PC-9 (cell line): ENCODE results near the gene TULP4. TPM values are rescaled to one million over a fixed set of nuclear protein-coding genes. Genes with fewer than 3 reads are reported as not detected.
"Not testable (repeated sequence)": the region's sequence is repeated elsewhere in the genome, so short reads cannot be mapped to it uniquely, and the experiment has no call there.

ENCODE experiments used
- BruUV-seq: library from RNA; stranded (reverse); fragments of 400-500 nt; replicated peaks from 2 replicates; lab custom pipeline; 2021; lab: Mats Ljungman, UMichigan
- CTCF ChIA-PET: fragments of 300-600 bp; sonication (Branson Sonifier 250); formaldehyde crosslinking; loops from one replicate; lab custom pipeline; 2022; ENCODE audit warnings: antibody characterized with exemption; lab: Charles Lee
- POLR2A ChIA-PET: fragments of 300-600 bp; sonication (Branson Sonifier 250); formaldehyde crosslinking; loops from one replicate; lab custom pipeline; 2022; ENCODE audit warnings: antibody characterized with exemption; ENCODE audit not compliant: unreplicated experiment; lab: Charles Lee
- DNase-seq, 2 experiments: peaks; one replicate each; pipeline versions ENCODE4 v3.0.0 to v3.0.0-alpha.2; 2015 to 2022; ENCODE audit warnings: mixed read lengths in 1 of 2
- H2AFZ ChIP-seq: fragments of 200-600 bp; sonication (generic); 2 replicates; pipeline ENCODE4 v1.8.1; 2017; ENCODE audit warnings: antibody characterized with exemption
- H3F3A ChIP-seq: fragments of 200-600 bp; sonication (generic); 2 replicates; pipeline ENCODE4 v1.8.1; 2017; ENCODE audit warnings: antibody characterized with exemption, mild to moderate bottlenecking, low read depth; ENCODE audit not compliant: insufficient read depth
- H3K27ac ChIP-seq: fragments of 200-600 bp; sonication (generic); 2 replicates; pipeline ENCODE4 v1.6.1; 2016; ENCODE audit warnings: mixed run types
- H3K27me3 ChIP-seq: fragments of 200-600 bp; sonication (generic); 2 replicates; pipeline ENCODE4 v1.6.1; 2016; ENCODE audit warnings: low read depth, mixed run types; ENCODE audit not compliant: insufficient read depth
- H3K36me3 ChIP-seq: fragments of 200-600 bp; sonication (generic); 2 replicates; pipeline ENCODE4 v1.6.1; 2016; ENCODE audit warnings: low read depth, mixed run types
- H3K4me1 ChIP-seq: fragments of 200-600 bp; sonication (generic); replicated peaks from 2 replicates; pipeline ENCODE4 v1.6.1; 2016; ENCODE audit warnings: mixed run types; ENCODE audit not compliant: insufficient read depth
- H3K4me2 ChIP-seq: fragments of 200-600 bp; sonication (generic); 2 replicates; pipeline ENCODE4 v1.6.1; 2017; ENCODE audit warnings: mixed run types
- H3K4me3 ChIP-seq: fragments of 200-600 bp; sonication (generic); 2 replicates; pipeline ENCODE4 v1.6.1; 2016; ENCODE audit warnings: mixed run types
- H3K79me2 ChIP-seq: fragments of 200-600 bp; sonication (generic); 2 replicates; pipeline ENCODE4 v1.6.1; 2017; ENCODE audit warnings: low read depth, mixed run types
- H3K9me2 ChIP-seq: fragments of 200-600 bp; sonication (generic); 2 replicates; pipeline ENCODE4 v1.8.1; 2017; ENCODE audit warnings: mild to moderate bottlenecking; ENCODE audit not compliant: insufficient read depth
- H3K9me3 ChIP-seq: fragments of 200-600 bp; sonication (generic); 2 replicates; pipeline ENCODE4 v1.8.1; 2016; ENCODE audit warnings: low read depth; ENCODE audit not compliant: insufficient read depth
- H4K20me1 ChIP-seq: fragments of 200-600 bp; sonication (generic); 2 replicates; pipeline ENCODE4 v1.8.1; 2017; ENCODE audit not compliant: insufficient read depth
- CTCF ChIP-seq: fragments of 200-600 bp; sonication (generic); conservative IDR thresholded peaks from 2 replicates; pipeline ENCODE4 v1.6.1; 2017; ENCODE audit warnings: mixed run types, antibody characterized with exemption, mild to moderate bottlenecking, moderate library complexity
- EZH2 ChIP-seq: fragments of 200-600 bp; sonication (generic); IDR thresholded peaks from 2 replicates; pipeline ENCODE4 v1.8.0; 2017; ENCODE audit warnings: antibody characterized with exemption, low read depth
- intact Hi-C: fragments of 100-400 bp; cut with micrococcal nuclease; formaldehyde crosslinking; loops from one replicate; pipeline ENCODE4 v1.10.0; 2022; ENCODE audit not compliant: unreplicated experiment
- total RNA-seq: library from RNA; stranded (reverse); gene quantifications from 2 replicates; pipeline ENCODE4 v1.2.3, GENCODE V29; 2021

Gene TULP4
- total RNA-seq, 1 experiment from 2014 or later, result 34.0 TPM

GRCh38 chr6:158521759-158522158, 209.5 kb downstream of the TULP4 start:
- BruUV-seq, result no TSS peak
- no peaks in the 10 kb centered on the region for H4K20me1 ChIP-seq
- no peak overlapping the region for H3K4me2 ChIP-seq
- intact Hi-C loops, result no loop called here
- H3K4me1 ChIP-seq, result peaks cover 19% of the 10 kb centered on the region
- H3K79me2 ChIP-seq, result no peaks in the 10 kb centered on the region
- POLR2A ChIA-PET, result no interaction called here
- TF ChIP-seq EZH2 (no peak), CTCF (no peak)
- H3K36me3 ChIP-seq, result no peaks in the 10 kb centered on the region
- no peak overlapping the region for H3K4me3 ChIP-seq
- H3K9me3 ChIP-seq, result peaks cover 6% of the 10 kb centered on the region; the same call in 1 of the 2 replicates
- CTCF ChIA-PET, result no interaction called here
- DNase-seq, result no peak
- H3K27me3 ChIP-seq, result 0 out of 2 replicates have a peak, but pooled peaks cover 4% of the 10 kb centered on the region
- peaks cover 23% of the 10 kb centered on the region for H3F3A ChIP-seq
- no peak overlapping the region for H2AFZ ChIP-seq
- no peaks in the 10 kb centered on the region for H3K9me2 ChIP-seq
- no peak overlapping the region for H3K27ac ChIP-seq

GRCh38 chr6:158522616-158523015, 210.4 kb downstream of the TULP4 start:
- ChIA-PET POLR2A (no interaction called here), CTCF (no interaction called here)
- Histone ChIP-seq H3K27me3 (0 out of 2 replicates have a peak, but pooled peaks cover 6% of the 10 kb centered on the region), H3F3A (peaks cover 21% of the 10 kb centered on the region), H3K27ac (no peak overlapping the region), H3K36me3 (no peaks in the 10 kb centered on the region), H4K20me1 (no peaks in the 10 kb centered on the region), H3K4me3 (no peak overlapping the region), H3K9me3 (peaks cover 9% of the 10 kb centered on the region; the same call in 1 of the 2 replicates), H2AFZ (no peak overlapping the region), H3K4me2 (no peak overlapping the region), H3K9me2 (no peaks in the 10 kb centered on the region), H3K4me1 (peaks cover 17% of the 10 kb centered on the region), H3K79me2 (no peaks in the 10 kb centered on the region)
- TF ChIP-seq EZH2 (no peak), CTCF (no peak)
- intact Hi-C loops, result no loop called here
- DNase-seq, result no peak
- no TSS peak for BruUV-seq

GRCh38 chr6:158524311-158524710, 212.0 kb downstream of the TULP4 start:
- no peak overlapping the region for H2AFZ ChIP-seq
- ChIA-PET POLR2A (no interaction called here), CTCF (interaction anchor here (0.6 kb wide), 1 partner anchor 488 kb away, joined by 6 read pairs; no protein-coding TSS in a partner anchor)
- H4K20me1 ChIP-seq, result no peaks in the 10 kb centered on the region
- no peak for DNase-seq
- peaks cover 4% of the 10 kb centered on the region; the same call in 1 of the 2 replicates for H3F3A ChIP-seq
- intact Hi-C loops, result no loop called here
- H3K9me2 ChIP-seq, result no peaks in the 10 kb centered on the region
- no peak overlapping the region for H3K27ac ChIP-seq
- H3K27me3 ChIP-seq, result 0 out of 2 replicates have a peak, but pooled peaks cover 6% of the 10 kb centered on the region
- no peak overlapping the region for H3K4me2 ChIP-seq
- H3K9me3 ChIP-seq, result peaks cover 9% of the 10 kb centered on the region; the same call in 1 of the 2 replicates
- H3K79me2 ChIP-seq, result no peaks in the 10 kb centered on the region
- H3K36me3 ChIP-seq, result no peaks in the 10 kb centered on the region
- TF ChIP-seq EZH2 (no peak), CTCF (no peak)
- no peak overlapping the region for H3K4me3 ChIP-seq
- BruUV-seq, result no TSS peak
- peaks cover 1% of the 10 kb centered on the region; the same call in 1 of the 2 replicates for H3K4me1 ChIP-seq

- H4K20me1 ChIP-seq, H3K36me3 ChIP-seq, H3K9me3 ChIP-seq, H3F3A ChIP-seq, H3K27me3 ChIP-seq, H3K9me2 ChIP-seq, DNase-seq, H3K4me1 ChIP-seq, POLR2A ChIA-PET, H3K27ac ChIP-seq, BruUV-seq, H3K4me3 ChIP-seq, H3K4me2 ChIP-seq, intact Hi-C loops, CTCF ChIA-PET, H2AFZ ChIP-seq, H3K79me2 ChIP-seq: not testable (repeated sequence)
These were observed 215.6 kb downstream of the TULP4 start for GRCh38 chr6:158527858-158528257.
